Eye (tissue), 1 donor: Measurements from ENCODE around the gene GJA1.
"Not testable (repeated sequence)": the region's sequence is repeated elsewhere in the genome, so short reads cannot be mapped to it uniquely, and the experiment has no call there.

Source experiments
- DNase-seq: peaks from one replicate; pipeline ENCODE4 v3.0.0-alpha.2; 2015

Gene GJA1

GRCh38 chr6:121437851-121438651 is 2.6 kb downstream of the GJA1 start:
- peak; percentile 83 for DNase-seq

GRCh38 chr6:121438869-121439268 is 3.4 kb downstream of the GJA1 start:
- peak; percentile 65 for DNase-seq

GRCh38 chr6:121439475-121439874 is 4.0 kb downstream of the GJA1 start:
- peak; percentile 67 for DNase-seq

- DNase-seq: peak; percentile 64
Observed at GRCh38 chr6:121439926-121440325, 4.5 kb downstream of the GJA1 start.

GRCh38 chr6:121441477-121441876 is 6.0 kb downstream of the GJA1 start:
- peak; percentile 47 for DNase-seq

- peak; percentile 68 for DNase-seq
Observed at GRCh38 chr6:121442576-121442975, 7.1 kb downstream of the GJA1 start.

- peak; percentile 70 for DNase-seq
Observed at GRCh38 chr6:121443971-121444541, 8.6 kb downstream of the GJA1 start.

GRCh38 chr6:121446705-121447104 is 11.3 kb downstream of the GJA1 start:
- not testable (repeated sequence) for DNase-seq

- not testable (repeated sequence) for DNase-seq
Observed at GRCh38 chr6:121447746-121448145, 12.3 kb downstream of the GJA1 start.

GRCh38 chr6:121448528-121448927 is 13.1 kb downstream of the GJA1 start:
- DNase-seq: not testable (repeated sequence)

GRCh38 chr6:121449331-121449730 is 13.9 kb downstream of the GJA1 start:
- DNase-seq: no peak

- no peak for DNase-seq
Observed at GRCh38 chr6:121450242-121450641, 14.8 kb downstream of the GJA1 start.

- no peak for DNase-seq
Observed at GRCh38 chr6:121451250-121451649, 15.8 kb downstream of the GJA1 start.

- no peak for DNase-seq
Observed at GRCh38 chr6:121453191-121453590, 17.7 kb downstream of the GJA1 start.

GRCh38 chr6:121460170-121460569 is 24.7 kb downstream of the GJA1 start:
- no peak for DNase-seq

GRCh38 chr6:121463087-121463486 is 27.6 kb downstream of the GJA1 start:
- DNase-seq: no peak

GRCh38 chr6:121465101-121465500 is 29.7 kb downstream of the GJA1 start:
- DNase-seq: no peak

- DNase-seq: no peak
Observed at GRCh38 chr6:121479486-121480098, 44.1 kb downstream of the GJA1 start.

- DNase-seq: no peak
Observed at GRCh38 chr6:121480099-121480713, 44.8 kb downstream of the GJA1 start.

GRCh38 chr6:121482004-121482693 is 46.7 kb downstream of the GJA1 start:
- no peak for DNase-seq

GRCh38 chr6:121482751-121483150 is 47.3 kb downstream of the GJA1 start:
- no peak for DNase-seq

GRCh38 chr6:121485359-121485811 is 49.9 kb downstream of the GJA1 start:
- DNase-seq: no peak

GRCh38 chr6:121491576-121491975 is 56.1 kb downstream of the GJA1 start:
- DNase-seq: no peak
